ENCODE measurements around the gene ADAM12.

DNA sequence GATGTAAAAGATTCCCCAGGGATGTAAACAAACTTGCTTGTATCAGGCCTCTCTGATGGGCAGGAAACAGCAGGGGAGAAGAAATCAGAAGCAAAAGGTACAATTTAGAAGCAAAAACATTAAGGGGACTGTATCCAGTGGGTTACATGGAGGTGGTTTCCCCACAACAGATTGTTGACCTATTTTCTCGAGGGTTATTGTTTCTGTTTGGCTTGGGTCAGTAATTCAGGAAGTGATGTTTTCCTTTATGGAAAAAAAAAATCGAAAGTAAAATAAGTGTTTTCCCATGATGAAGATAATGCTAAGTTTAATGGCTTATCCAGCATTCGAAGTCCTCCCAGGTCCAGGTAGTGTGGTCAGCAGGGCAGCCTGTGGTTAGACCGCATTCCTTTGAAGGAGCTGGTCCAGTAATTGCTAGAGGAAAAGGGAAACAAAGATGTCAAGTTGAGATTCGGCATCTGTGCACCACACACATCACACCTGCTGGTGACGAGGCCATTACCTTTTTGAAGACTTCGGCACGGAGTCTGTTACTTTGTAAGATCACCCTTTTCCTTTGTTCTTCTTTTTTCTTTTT lies 37.3 kb upstream of the ADAM12 start:
- no peak for TF ChIP-seq CTCF (IDR thresholded peaks at IDR 0.05)
- no peak for TF ChIP-seq POLR2A (IDR thresholded peaks at IDR 0.05; ENCODE audit: low read depth)
- no peak for TF ChIP-seq POLR2AphosphoS5 (IDR thresholded peaks at IDR 0.05)
